T1000 (cell line): Measurements from ENCODE around the gene ZNF497.
"Not testable (repeated sequence)": the region's sequence is repeated elsewhere in the genome, so short reads cannot be mapped to it uniquely, and the experiment has no call there.

Experiments
- DNase-seq: peaks from one replicate; lab custom pipeline; 2025; ENCODE audit warnings: mixed read lengths; lab: John Stamatoyannopoulos, UW

The ZNF497 gene

DNA sequence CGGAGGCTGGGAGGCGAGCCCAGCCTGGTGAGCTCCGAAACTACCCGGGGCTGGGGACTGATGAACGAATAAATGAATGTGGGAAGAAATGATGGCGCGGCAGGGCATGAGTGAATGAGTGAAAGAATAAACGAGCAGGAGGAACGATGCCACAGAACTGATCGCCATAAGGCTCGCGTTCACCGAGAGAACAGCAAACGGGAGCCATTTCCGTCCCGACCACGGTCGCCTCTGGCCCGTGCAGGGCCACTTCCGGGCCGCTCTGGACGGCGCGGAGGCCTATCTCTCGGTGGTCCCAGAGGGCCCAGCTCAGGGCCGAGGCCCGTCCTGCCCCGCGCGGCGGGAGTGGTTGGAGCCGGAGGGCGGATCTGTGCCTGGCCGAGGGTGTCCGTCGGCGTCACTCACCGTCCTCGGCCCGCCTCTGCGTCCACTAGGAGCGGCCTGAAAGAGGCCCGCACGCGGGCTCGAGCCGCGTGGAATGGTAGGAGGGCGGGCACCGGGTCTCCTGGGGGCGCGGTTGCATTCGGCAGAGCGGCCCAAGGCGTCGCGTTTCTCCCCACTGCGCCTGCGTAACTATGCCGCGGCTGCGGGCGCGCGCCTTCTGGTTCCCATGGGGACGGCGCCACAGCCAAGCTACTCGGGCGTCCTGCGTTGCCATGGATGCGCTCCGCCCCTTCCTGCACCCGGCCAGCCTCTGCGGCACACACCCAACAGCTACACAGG is at the start of gene ZNF497:
Gene ZNF497 (minus strand): TSS at position 480 of the 723 bp plus-strand sequence. CDS start 5,116 bp downstream, outside the sequence.
- peak; percentile 90 for DNase-seq

DNA sequence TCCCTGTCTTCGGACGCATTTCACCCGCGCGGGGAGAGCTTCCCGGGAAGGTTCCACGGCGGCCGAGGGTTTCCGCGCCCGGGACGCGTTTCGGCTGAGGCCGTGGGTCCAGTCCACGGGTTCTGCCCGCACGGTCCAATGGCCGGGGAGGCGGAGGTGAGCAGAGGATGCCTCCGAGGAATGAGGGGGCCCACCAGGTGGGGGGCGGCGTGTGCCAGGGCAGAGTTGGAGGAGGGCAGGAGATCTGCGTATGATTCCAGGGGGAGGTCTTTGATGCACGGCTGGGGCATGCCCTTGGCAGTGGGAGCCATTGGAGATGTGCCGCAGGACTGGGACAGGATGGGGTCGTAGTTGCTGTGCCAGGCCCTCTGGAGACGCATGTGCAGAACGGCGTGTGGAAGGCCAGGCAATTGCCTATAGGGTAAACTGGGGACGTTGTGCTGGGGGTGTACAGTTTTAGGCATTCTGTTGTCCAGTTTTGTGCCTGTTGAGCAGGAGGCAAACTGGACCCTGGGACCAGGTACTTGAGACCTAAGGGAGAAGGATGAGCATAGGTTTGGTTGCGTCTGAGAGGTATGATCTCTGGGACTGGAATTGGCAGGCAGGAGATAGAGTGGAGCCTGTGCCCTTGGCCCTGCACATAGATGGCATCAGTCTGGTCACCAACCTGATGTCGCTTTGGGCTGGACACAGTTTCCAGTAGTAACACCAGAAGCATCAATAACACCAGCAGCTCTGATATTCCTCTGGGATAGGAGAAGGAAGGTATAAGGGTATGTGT is 46.6 kb upstream of the ZNF497 start:
- DNase-seq = no peak

DNA sequence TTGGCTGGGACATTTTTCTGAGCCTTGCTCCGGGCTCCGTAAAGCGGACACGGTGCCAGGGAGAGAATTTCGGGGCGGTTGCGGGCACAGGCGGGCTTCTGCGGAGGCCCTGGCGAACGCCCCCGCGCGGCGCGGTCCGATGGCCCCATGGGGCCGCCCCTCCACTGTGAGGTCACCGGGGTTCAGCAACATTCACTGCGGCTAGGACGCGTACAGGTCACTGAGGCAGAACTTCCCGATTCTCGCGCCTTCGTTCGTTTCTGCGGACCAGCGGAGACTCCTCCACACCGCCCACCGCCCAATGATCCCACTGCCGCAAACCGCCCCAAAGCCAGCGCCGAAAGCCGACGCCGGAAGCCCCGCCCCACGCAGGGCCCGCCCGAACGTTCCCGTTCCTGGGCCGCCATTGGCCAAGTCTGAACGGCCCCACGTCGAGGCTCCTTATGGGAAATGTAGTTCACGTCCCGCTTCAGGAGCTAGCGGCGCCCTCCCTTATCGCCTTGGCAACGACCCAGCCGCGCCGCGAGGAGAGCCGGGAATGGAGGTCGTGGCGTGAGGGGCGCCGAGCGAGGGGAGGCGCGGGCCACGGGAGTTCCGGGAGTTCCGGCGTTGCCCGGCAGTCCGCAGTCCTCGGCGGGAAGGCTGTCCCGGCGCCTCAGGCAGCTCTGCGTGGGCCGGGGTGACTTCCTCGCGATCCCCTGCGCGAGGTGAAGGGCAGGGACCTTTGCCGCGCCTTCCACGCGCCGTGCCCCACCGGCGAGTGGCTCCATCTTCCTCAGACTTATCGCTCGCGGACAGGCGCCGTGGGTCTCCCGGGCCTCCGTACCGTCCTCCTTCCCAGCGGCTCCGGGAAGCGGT is 45.8 kb upstream of the ZNF497 start, which contains the start of gene ZNF584:
Gene ZNF584 (plus strand): TSS at position 498 of the 858 bp plus-strand sequence. CDS start 499 bp downstream, outside the sequence.
- peak; percentile 83 for DNase-seq

DNA sequence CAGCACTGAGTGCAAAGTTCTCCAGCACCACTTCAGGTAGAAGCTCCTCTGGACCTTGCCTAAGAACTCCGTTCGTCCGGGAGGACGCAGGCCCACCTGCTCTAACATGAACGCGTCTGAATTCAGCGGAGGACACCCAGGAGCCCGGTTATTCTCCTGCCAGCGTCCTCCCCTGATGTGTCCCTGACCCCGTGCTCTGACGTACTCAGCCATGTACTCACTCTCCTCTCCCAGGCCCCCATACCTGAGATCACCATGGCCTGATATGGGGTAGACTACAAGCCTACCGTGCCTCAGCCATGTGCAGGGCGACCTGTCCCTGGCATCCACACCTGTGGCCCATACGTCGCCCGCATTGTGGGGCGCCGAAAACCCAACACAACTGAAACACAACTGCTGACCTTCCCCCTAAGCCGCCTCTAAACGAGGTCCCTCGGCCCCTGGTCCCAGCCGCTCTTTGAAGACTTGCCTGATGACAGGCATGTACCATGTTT is 45.2 kb upstream of the ZNF497 start:
- DNase-seq = no peak

DNA sequence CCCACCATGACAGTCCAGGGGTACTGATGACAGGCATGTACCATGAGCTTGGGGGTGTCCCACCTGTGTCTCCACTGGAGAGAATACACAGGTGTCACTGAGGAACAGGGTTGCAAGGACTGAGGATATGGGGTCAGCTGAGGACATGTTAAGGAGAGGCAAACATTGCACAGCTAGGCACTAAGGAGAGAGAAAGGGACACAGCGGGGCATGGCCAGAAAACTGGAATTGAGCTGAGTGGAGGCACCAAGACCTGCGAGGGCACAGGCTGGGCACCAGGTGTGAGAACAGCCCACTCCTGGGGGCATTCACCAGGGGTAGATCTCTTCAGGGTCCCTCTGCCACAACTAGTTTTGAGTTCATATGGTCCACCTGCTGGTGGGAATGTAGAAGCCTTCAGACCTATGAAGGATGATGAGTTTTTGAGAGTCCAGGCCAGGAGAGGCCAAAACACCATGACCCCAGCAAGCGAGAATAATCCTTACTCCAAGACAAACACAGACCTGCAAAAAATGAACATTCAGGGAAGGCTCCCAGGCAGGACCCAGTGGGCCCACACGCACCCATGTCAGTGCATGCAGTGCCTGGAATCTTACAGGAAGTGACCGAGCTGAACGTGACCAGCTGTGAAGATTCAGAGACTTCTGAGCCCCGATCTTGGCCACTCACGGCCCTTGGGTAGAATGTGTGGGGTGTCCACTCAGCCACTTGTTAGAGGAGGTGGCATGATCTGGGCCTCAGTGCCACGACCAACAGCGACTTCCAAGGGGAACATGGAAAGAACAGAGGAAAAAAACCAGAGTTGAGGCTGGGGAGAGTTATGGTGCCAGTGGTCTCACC is 44.5 kb upstream of the ZNF497 start:
- DNase-seq = no peak

DNA sequence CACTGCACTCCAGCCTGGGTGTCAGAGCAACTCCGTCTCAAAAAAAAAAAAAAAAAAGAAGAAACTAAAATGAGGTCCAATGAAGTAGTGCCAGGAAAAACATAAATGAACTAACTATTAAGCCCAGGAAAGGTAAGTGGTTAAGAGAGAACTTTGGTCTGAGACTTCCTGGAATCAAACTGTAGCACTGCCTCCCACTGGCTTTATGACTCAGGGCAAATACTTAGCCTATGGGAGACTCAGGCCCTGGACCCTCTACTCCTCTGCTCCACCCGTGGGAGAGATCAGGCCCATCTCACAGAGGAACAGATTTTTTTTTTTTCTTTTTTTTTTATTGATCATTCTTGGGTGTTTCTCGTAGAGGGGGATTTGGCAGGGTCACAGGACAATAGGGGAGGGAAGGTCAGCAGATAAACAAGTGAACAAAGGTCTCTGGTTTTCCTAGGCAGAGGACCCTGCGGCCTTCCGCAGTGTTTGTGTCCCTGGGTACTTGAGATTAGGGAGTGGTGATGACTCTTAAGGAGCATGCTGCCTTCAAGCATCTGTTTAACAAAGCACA is 41.4 kb upstream of the ZNF497 start:
- not testable (repeated sequence) for DNase-seq

DNA sequence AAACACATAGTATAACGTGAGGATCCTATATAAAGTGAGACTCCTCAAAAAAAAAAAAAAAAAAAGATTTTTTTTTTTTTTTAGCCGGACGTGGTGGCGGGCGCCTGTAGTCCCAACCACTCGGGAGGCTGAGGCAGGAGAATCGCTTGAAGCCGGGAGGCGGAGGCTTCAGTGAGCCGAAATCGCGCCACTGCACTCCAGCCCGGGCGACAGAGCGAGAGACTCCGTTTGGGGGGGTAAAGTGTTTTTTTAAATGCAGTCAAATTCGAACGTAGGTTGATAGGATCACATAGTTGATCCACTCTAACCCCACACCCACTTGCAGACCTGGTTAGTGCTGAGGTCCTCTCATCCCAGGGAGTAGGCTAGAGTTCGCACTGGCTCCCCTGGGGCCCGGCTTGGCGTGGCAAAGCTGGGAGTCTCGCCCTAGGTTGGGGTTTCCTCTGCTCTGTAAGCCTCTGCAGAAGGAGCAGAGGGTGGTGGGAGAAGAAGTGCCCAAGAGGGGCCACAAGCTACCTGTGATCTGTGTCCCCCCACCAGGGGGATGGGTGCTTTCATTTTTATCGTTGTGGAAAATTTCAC is 39.4 kb upstream of the ZNF497 start:
- no peak for DNase-seq

DNA sequence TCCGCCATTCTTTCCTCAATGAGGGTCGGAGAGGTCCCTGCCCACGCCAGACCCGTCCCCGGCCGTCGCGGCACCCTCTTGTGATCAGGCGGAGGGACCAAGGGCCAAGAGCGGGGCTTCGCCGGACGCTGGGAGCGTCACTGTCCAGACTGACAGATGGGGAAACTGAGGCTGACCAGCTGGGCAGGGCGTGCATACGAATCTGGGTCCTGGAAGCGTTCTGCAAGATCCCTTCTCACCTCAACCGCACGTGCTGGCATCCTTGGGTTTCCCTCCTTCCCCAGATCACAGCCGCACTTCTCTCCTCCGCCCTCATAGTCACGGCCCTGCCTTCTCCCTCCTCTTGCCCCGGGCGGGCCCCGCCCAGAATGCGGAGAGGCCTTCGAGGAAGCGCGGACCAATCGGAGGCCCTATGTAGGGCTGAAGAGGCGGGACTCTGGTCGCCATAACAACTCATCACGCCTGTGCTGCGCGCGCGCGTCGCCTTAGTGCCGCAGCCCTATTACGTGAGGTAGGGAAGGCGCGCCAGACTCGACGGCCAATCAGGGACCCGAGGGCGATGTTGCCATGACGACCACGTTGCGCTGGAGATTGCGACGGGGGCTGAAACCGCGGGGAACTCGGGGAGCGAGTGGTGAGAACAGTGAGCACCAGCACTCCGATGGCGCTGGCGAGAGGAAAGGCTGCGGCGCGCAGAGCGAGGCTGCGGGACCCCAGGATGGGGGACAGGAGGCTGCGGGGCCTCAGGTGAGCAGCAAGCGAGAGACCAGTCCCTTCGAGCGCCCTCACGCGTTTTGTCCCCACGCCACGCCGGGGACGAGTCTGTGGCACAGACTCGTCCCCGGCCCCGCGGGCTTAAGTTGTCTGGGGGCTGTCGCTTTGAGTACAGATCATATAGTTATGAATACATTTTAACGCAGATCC is 38.6 kb upstream of the ZNF497 start:
- peak; percentile 96 for DNase-seq

DNA sequence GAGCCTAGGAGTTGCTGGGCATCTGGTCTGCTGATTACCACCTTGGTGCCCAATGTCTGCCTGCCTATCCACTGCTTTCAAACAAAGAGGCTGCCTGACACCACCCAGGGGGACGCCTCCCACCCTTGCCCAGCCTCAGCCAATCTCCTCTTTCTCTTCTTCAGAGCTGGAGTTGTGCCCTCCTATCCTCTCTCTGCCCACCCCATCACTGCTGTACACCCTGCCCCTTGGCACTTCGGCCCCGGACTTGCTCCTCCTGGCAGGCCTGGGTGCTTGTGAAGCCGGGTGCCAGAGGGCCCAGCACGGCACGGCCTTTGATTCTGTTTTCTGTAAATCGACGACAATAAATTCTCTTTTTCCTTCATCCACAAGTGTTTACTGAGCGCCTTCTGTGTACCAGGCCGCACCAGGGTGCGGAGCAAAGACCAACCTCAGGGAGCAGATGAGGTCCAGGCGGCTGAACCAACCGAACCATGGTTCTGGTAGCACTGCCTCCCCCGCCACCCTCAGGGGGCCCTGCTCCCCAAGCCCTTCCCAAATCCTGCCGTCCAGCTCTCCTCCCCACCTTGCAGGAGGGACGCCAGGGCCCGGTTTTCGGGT is 37.9 kb upstream of the ZNF497 start:
- DNase-seq = peak; percentile 12

DNA sequence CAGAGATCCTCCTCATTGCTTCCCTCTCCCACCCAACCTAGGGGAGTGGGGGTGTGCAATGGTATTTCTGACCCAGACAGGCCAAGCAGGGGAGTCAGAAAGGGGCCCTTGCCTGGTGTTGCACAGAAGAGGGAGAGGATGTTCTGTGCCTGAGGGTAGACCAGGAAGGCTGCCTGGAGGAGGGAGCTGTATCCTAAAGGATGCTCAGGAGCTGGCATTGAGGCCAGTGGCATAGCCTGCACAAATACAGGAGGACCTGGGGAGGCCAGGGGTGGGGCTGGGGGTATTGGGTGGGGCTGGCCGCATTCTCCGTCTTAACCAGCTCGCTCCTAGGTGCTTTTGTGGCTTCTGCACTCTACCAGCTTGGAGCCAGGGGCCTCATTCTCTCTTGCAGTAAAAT is 37.4 kb upstream of the ZNF497 start:
- DNase-seq = no peak

DNA sequence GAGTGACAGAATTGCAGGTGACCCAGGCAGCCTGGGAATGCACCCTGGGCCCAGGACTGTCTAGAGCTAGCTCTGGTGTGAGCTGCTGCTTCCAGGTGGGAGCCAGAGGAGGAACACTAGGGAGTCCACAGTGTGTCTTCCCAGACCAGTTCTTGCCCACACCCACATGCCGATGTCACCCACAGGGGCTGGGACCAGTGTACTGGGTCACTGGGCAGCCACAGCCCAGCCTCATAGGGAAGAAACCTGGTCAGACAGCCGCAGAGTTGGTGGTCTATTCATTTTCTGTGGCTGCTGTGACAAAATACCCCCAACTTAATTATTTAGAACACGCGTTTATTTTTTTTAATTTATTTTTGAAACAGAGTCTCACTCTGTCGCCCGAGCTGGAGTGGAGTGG is 36.0 kb upstream of the ZNF497 start:
- DNase-seq = no peak

DNA sequence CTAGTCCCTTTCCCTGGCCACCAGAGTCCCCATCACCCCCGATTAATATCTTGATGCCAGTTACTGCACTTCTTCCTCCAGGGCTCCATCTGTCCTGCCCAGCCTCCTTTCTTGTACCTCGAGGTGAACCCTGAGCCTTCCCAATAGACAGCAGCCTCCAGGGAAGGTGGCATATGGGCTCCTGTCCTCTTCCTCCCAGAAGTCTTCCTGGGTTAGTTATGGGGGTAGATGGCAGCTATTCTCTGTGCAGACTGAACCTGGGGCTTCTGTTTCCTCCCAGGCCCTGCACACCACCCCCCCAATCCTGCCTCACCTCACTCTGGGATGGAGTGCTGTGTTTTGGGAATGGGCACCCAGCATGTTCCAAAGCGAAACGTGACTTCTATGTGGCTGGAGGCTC is 35.5 kb upstream of the ZNF497 start:
- no peak for DNase-seq

DNA sequence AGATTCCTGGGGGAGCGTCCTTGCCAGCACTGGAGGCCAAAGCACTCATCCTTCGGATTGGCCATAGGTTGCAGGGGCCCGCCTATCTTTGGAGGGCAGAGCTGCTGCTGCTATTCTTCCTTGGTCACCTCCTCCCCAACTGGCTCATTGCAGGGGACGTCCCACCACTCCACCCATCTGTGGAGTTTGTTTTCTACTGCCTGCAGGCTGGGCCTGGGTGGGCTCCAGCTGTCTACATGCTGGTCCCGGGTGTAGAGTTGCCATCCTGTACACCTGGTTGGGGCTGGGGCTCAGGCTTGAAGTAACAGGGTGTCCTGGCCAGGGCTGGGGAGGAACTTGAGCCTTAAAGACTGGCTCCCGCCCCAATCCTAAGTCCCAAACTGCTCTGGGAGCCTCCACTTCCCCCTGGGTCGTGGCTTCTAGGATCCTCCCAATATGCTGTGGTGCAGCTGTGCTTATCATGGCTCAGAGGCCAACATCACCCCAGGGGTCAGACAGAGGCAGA is 35.0 kb upstream of the ZNF497 start:
- no peak for DNase-seq

DNA sequence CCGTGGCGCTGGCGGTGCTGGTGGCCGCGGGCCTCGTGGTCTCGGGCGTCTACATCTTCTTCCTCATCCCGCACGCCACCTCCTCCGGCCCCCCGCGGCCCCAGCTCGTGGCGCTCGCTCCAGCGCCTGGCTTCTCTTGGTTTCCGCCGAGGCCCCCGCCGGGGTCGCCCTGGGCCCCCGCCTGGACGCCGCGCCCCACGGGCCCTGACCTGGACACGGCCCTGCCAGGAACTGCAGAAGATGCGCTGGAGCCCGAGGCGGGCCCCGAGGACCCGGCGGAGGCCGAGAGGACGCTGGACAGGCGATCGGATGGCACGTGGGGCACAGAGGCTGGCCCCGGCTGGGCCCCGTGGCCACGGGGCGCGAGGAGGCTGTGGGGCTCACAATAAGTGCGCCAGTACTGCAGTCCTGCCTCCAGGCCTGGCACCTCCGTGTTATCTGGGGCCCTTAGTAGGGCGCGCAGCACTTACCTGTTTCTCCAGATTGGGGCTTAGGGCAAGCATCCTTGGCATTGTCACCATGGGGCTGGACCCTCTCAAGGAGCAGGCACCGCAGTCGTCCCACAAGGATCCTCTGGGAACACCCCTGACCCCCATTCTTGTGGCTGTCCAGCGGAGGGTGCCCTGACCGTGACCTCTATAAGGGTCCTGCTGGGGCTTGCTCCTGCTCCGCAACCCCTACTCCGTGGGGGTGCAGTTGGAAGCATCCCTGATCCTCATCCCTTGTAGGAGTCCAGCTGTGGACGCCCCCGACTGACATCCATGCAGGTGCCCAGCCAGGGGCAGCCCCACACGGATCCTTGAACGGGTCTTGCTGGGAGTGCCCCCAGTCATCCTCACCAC is 34.4 kb upstream of the ZNF497 start:
- no peak for DNase-seq

DNA sequence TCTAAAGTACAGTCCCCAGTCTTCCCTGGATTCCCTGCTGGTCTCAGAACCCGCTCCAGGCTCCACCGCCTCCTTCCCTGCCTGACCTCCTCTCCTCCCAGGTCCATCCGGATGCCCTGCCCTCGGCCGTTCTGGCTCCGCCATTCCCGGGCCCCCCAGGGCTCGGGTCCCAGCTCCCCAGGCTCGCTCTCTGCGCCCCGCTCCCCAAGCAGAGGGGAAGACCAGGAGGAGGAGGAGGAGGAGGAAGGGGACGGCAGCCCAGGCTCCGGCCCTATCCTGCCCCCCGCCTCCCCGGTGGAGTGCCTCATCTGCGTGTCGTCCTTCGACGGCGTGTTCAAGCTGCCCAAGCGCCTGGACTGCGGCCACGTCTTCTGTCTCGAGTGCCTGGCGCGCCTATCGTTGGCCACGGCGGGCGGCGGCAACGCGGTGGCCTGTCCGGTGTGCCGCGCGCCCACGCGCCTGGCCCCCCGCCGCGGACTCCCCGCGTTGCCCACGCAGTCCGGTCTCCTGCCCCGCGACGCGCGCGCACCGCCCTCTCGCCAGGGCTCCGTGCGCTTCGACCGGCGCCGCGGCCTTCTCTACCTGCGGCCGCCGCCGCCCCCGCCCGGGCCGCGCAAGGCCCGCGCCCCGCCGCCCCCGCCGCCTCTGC is 33.6 kb upstream of the ZNF497 start:
- no peak for DNase-seq

DNA sequence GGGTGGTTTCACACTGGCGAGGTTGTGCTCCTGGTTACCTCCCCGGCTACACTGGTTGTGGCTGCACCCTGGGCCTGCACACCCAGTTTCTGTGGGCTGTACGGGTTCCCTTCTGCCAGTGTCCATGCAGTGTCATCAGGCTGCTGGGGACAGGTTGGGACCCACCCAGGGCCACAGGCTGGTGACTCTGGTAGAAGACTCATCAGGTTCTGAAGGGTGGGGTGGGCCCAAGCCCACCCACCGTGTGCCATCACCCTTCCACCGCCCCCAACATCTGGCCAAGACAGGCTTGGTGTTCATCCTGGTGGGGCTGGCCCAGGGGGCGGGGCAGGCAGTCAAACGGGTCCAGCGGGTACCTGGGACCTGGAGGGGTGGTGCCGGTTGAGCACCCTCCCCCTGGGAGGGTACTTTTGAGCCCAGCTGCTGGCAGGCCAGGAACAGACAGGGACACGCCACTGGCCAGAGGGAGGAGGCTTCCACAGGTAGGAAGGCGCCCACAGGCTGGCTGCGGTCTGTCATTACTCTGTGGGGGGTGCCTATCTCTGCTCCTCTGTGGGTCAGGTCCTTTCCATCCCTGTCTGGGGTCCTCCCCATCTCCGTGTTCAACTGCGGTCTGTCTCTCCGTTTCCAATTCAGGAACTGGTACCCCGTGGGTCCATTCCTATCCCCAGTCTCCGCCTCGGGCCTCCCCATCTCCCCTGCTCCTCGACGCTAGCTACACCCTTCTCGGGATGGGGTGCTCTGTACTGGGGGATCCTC is 32.8 kb upstream of the ZNF497 start, which contains the start of gene RNF225:
Gene RNF225 (plus strand): TSS at position 437 of the 759 bp plus-strand sequence. CDS start 434 bp downstream, outside the sequence.
- DNase-seq = no peak
